Measurements from ENCODE around the gene FA2H. TPM values are rescaled to one million over a fixed set of nuclear protein-coding genes. Genes with fewer than 3 reads are reported as not detected.

Gene FA2H
- total RNA-seq, 2 donors from 2014 or later: 51.0 to 75.7 TPM

DNA sequence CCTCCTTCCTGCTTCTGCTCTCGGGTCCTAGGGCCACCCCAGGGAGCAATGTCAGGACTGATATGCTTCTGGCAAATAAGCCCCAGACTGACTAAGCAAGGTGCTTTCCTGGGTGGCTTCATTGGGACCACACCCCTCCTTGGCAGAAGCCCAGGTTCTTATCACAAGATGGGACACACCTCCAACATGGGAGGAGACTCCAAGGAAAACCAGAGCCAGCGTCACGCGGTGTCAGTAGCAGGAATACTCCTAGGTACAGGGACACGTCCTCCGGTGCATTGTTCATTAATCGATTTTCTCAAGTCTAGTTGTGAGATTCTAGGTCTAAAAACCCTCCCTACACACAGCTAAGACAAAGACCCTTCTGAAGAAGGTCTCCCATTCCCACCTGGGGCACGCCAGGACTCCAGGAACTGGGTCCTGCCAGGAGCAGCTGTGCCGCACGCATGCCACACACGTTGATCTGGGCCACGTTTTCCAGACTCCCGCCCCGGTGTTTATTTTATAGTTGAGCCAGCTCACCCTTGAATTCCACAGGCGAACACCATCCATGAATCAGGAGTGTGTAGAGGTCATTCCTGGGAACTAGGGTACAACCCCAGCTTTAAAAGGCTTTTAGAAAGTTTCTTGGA, 30.8 kb downstream of the FA2H start:
- no peaks in the 10 kb centered on the region for H3K27me3 ChIP-seq
- peak overlapping the region; percentile 60 to 79 for H3K9ac ChIP-seq (ENCODE audit: low read depth in 2 of 2, low read length in 2 of 2)
- TF ChIP-seq, protein P1, sequence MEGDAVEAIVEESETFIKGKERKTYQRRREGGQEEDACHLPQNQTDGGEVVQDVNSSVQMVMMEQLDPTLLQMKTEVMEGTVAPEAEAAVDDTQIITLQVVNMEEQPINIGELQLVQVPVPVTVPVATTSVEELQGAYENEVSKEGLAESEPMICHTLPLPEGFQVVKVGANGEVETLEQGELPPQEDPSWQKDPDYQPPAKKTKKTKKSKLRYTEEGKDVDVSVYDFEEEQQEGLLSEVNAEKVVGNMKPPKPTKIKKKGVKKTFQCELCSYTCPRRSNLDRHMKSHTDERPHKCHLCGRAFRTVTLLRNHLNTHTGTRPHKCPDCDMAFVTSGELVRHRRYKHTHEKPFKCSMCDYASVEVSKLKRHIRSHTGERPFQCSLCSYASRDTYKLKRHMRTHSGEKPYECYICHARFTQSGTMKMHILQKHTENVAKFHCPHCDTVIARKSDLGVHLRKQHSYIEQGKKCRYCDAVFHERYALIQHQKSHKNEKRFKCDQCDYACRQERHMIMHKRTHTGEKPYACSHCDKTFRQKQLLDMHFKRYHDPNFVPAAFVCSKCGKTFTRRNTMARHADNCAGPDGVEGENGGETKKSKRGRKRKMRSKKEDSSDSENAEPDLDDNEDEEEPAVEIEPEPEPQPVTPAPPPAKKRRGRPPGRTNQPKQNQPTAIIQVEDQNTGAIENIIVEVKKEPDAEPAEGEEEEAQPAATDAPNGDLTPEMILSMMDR (IDR thresholded peaks at IDR 0.05): no peak
- intact Hi-C loops (cut with DNase I): no loop called here
- peak overlapping the region; percentile 87 for H3K27ac ChIP-seq
- no peaks in the 10 kb centered on the region for H3K36me3 ChIP-seq
- peak; percentile 98 for DNase-seq
- peaks cover 3% of the 10 kb centered on the region for H3K4me1 ChIP-seq
- H3K4me3 ChIP-seq: no peak overlapping the region
- no peaks in the 10 kb centered on the region for H3K9me3 ChIP-seq

DNA sequence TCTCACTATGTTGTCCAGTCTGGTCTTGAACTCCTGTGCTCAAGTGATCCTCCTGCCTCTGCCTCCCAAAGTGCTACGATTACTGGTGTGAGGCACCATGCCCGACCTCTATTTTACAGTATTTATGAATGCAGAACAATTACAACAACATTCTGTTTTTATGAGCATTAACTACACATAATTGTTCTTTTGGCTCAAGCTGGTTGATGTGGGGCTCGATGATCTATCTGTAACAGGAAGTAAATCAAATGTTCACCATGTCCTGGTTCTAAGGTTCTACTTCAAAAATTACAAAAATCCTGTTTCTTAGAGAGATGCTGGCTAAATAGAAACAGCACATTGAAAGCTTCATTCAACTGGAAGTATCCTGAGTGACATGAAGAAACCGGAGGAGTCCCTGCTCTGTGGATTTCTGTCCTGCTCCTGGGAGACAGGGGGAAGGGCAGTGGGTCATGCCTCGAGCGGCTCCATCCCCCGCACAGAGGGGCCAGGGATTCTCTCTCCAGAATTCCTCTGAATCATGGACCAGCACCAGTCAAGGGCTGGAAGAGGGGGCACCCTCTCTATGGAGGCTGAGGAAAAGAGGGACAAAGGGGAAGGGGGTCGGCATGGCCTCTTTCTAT, 31.5 kb downstream of the FA2H start:
- H3K9ac ChIP-seq (ENCODE audit: low read depth in 2 of 2, low read length in 2 of 2): peak overlapping the region; percentile 60 to 79
- H3K4me3 ChIP-seq: no peak overlapping the region
- H3K4me1 ChIP-seq: peaks cover 3% of the 10 kb centered on the region
- H3K27ac ChIP-seq: peak overlapping the region; percentile 87
- TF ChIP-seq, protein P1 (IDR thresholded peaks at IDR 0.05): no peak
- DNase-seq: no peak
- H3K36me3 ChIP-seq: no peaks in the 10 kb centered on the region
- no peaks in the 10 kb centered on the region for H3K9me3 ChIP-seq
- intact Hi-C loops (cut with DNase I): no loop called here
- H3K27me3 ChIP-seq: no peaks in the 10 kb centered on the region

DNA sequence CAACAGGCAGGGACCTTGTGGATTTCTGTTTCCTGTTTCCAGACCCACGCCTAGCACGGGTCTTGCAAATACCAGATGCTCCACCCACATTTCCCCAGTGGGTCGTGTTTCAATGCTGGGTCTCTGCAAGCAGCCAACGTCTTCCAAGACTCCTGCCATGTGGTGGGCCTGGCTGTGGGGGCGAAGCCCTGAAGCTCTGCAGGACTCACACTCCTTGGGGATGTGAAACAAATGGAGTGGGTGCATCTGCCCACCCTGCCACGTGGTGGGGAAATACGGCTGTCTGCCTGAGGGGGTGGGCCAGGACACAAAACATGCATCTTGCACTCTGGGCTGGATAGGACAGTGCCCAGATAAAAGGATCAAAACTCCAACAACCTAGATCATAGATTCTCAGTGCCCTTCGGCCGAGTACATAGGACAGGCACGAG, 32.6 kb downstream of the FA2H start:
- Histone ChIP-seq H3K9ac (ENCODE audit: low read depth in 2 of 2, low read length in 2 of 2) (peak overlapping the region in 1 of 2 donors; percentile 52), H3K27me3 (no peaks in the 10 kb centered on the region), H3K4me3 (no peak overlapping the region), H3K27ac (peak overlapping the region; percentile 87), H3K36me3 (no peaks in the 10 kb centered on the region), H3K9me3 (no peaks in the 10 kb centered on the region), H3K4me1 (peaks cover 3% of the 10 kb centered on the region)
- TF ChIP-seq, protein P1 (IDR thresholded peaks at IDR 0.05): no peak
- intact Hi-C loops (cut with DNase I): no loop called here
- DNase-seq: no peak

DNA sequence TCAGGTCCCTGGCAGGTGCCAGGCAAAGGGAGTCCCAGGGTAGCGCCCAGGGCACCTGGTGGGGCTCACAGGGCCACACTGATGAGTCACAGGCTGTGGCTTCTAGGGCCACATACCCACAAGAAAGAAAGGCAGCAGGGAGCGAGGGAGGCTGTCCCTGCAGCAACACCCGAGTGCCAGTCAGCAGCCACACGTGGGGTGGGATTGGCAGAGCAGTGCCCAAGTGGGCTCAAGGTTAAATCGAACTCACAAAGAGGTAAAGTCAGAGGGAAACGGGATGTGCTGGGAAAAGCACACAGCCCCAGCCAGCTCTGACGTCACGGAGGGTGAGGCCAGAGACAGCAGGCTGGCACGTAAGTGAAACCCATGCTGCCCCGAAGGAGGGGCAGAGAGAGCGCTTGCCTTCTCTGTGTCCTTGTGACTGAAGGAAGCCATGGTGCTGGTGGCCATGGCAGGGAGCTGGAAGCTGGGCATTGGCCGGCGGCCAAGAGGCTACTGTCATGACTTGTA, 33.8 kb downstream of the FA2H start:
- TF ChIP-seq, protein P1 (IDR thresholded peaks at IDR 0.05): no peak
- no peaks in the 10 kb centered on the region for H3K27me3 ChIP-seq
- H3K36me3 ChIP-seq: no peaks in the 10 kb centered on the region
- H3K27ac ChIP-seq: peak overlapping the region; percentile 58
- DNase-seq: peak; percentile 88
- no peaks in the 10 kb centered on the region for H3K9me3 ChIP-seq
- H3K4me3 ChIP-seq: no peak overlapping the region
- intact Hi-C loops (cut with DNase I): no loop called here
- H3K9ac ChIP-seq (ENCODE audit: low read depth in 2 of 2, low read length in 2 of 2): peak overlapping the region in 1 of 2 donors; percentile 63
- H3K4me1 ChIP-seq: peaks cover 3% of the 10 kb centered on the region

DNA sequence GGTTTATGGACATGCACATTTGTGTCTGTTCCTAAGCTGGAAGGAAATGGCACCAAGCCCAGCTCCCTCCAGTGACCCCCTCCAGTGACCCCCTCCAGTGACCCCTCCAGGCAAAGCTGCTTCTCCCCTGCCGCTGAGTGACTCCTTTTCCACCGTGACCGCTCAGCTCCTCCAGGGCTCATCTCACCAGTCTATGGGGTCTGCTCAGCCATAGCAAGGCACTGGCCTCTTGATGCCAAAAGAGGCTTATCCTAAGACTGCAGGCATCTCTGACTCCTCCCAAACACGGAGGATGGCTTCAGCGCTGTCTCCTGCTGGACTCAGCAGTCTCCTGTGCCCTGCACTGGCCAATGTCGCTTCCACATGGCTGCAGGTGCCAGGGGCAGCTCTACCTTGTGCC, 35.3 kb downstream of the FA2H start:
- H3K9ac ChIP-seq (ENCODE audit: low read depth in 2 of 2, low read length in 2 of 2): no peak overlapping the region
- no peak overlapping the region for H3K27ac ChIP-seq

More for the DNA sequence above, 35.3 kb downstream of the FA2H start:
- Histone ChIP-seq H3K27me3 (no peaks in the 10 kb centered on the region), H3K9me3 (no peaks in the 10 kb centered on the region), H3K36me3 (no peaks in the 10 kb centered on the region), H3K4me1 (peaks cover 3% of the 10 kb centered on the region), H3K4me3 (no peak overlapping the region)
- DNase-seq: no peak
- intact Hi-C loops (cut with DNase I): no loop called here
- TF ChIP-seq, protein P1 (IDR thresholded peaks at IDR 0.05): no peak
